Vagina (tissue), 2 donors: ENCODE measurements around the gene MTHFD1. TPM values are rescaled to one million over a fixed set of nuclear protein-coding genes. Genes with fewer than 3 reads are reported as not detected.
A peak's percentile ranks its signal among the peaks of the same experiment; 100 is the strongest.

Experiments
- DNase-seq, 2 donors: peaks; one replicate each; pipeline ENCODE4 v3.0.0-alpha.2; 2017; ENCODE audit errors: extremely low spot score in 2 of 2
- H3K27ac ChIP-seq: fragments of 200-600 bp; sonication (generic); one replicate; pipeline ENCODE4 v1.5.1; 2019
- H3K27me3 ChIP-seq: fragments of 200-600 bp; sonication (generic); one replicate; pipeline ENCODE4 v1.5.1; 2019
- H3K36me3 ChIP-seq, 2 donors: fragments of 200-600 bp; sonication (generic); one replicate each; pipeline ENCODE4 v1.5.1; 2017 to 2019
- H3K4me1 ChIP-seq: fragments of 200-600 bp; sonication (generic); one replicate; pipeline ENCODE4 v1.5.1; 2019
- H3K4me3 ChIP-seq, 2 donors: fragments of 200-600 bp; sonication (generic); 1 replicate in 1 of 2; 2 replicates in 1 of 2; pipeline ENCODE4 v1.5.1; 2016 to 2019
- H3K9me3 ChIP-seq: fragments of 200-600 bp; sonication (generic); one replicate; pipeline ENCODE4 v1.5.1; 2019
- CTCF ChIP-seq, 3 experiments: fragments of 450-650 bp in 2 of 3; fragments of 200-600 bp in 1 of 3; sonication (generic) in 1 of 3; IDR thresholded peaks; one replicate each; pipeline ENCODE4 v1.5.1; 2017 to 2019; ENCODE audit warnings: antibody characterized with exemption in 3 of 3, mild to moderate bottlenecking in 2 of 3, moderate library complexity in 2 of 3
- POLR2A ChIP-seq, 2 donors: fragments of 450-650 bp; IDR thresholded peaks; one replicate each; pipeline ENCODE4 v1.6.1; 2017; ENCODE audit warnings: antibody characterized with exemption in 2 of 2, mild to moderate bottlenecking in 2 of 2, moderate library complexity in 2 of 2
- POLR2AphosphoS5 ChIP-seq, 2 donors: sonication (generic); formaldehyde crosslinking; IDR thresholded peaks; one replicate each; pipeline ENCODE4 v1.9.0; 2017; ENCODE audit warnings: antibody characterized with exemption in 2 of 2, mild to moderate bottlenecking in 2 of 2, low read depth in 1 of 2; ENCODE audit not compliant: insufficient read depth in 1 of 2
- intact Hi-C: fragments of 100-400 bp; cut with DNase I; formaldehyde crosslinking; loops from one replicate; pipeline ENCODE4 v1.15.1; 2023
- total RNA-seq: library from RNA; depleted of rRNA; stranded (reverse); fragments of >200 nt; gene quantifications from one replicate; pipeline ENCODE4 v1.2.3, GENCODE V29; 2016

The MTHFD1 gene
- total RNA-seq, 1 donor from 2014 or later, result 40.3 TPM

- Histone ChIP-seq H3K36me3 (peaks cover 0 to 9% of the 10 kb centered on the region in 2 donors), H3K27ac (peak overlapping the region; percentile 6), H3K27me3 (no peaks in the 10 kb centered on the region), H3K4me3 (no peak overlapping the region), H3K9me3 (no peaks in the 10 kb centered on the region), H3K4me1 (no peaks in the 10 kb centered on the region)
- TF ChIP-seq CTCF (IDR thresholded peaks at IDR 0.05) (no peak), POLR2AphosphoS5 (IDR thresholded peaks at IDR 0.05; ENCODE audit: insufficient read depth in 1 of 2, low read depth in 1 of 2) (no peak), POLR2A (IDR thresholded peaks at IDR 0.05) (no peak)
- DNase-seq, result peak in 1 of 2 donors; percentile 47
- intact Hi-C loops, result no loop called here
Observed at GRCh38 chr14:64444984-64445845, 57.1 kb downstream of the MTHFD1 start.

GRCh38 chr14:64447876-64448670 is 59.9 kb downstream of the MTHFD1 start:
- TF ChIP-seq POLR2AphosphoS5 (IDR thresholded peaks at IDR 0.05; ENCODE audit: insufficient read depth in 1 of 2, low read depth in 1 of 2) (no peak), POLR2A (IDR thresholded peaks at IDR 0.05) (no peak), CTCF (IDR thresholded peaks at IDR 0.05) (no peak)
- Histone ChIP-seq H3K27ac (no peak overlapping the region), H3K9me3 (no peaks in the 10 kb centered on the region), H3K27me3 (no peaks in the 10 kb centered on the region), H3K36me3 (peaks cover 0 to 6% of the 10 kb centered on the region in 2 donors), H3K4me3 (no peak overlapping the region), H3K4me1 (no peaks in the 10 kb centered on the region)
- no peak for DNase-seq
- intact Hi-C loops, result no loop called here

GRCh38 chr14:64450255-64450654 is 62.1 kb downstream of the MTHFD1 start:
- H3K27ac ChIP-seq, result no peak overlapping the region
- no peak for DNase-seq
- H3K9me3 ChIP-seq, result no peaks in the 10 kb centered on the region
- no peak overlapping the region for H3K4me3 ChIP-seq
- no peaks in the 10 kb centered on the region for H3K4me1 ChIP-seq
- no peaks in the 10 kb centered on the region for H3K27me3 ChIP-seq
- H3K36me3 ChIP-seq, result peaks cover 0 to 25% of the 10 kb centered on the region in 2 donors
- intact Hi-C loops, result no loop called here
- TF ChIP-seq POLR2AphosphoS5 (IDR thresholded peaks at IDR 0.05; ENCODE audit: insufficient read depth in 1 of 2, low read depth in 1 of 2), result no peak
- TF ChIP-seq CTCF (IDR thresholded peaks at IDR 0.05), result no peak
- TF ChIP-seq POLR2A (IDR thresholded peaks at IDR 0.05), result no peak

GRCh38 chr14:64454671-64455070 is 66.5 kb downstream of the MTHFD1 start:
- no peak overlapping the region for H3K27ac ChIP-seq
- H3K9me3 ChIP-seq, result no peaks in the 10 kb centered on the region
- TF ChIP-seq POLR2A (IDR thresholded peaks at IDR 0.05) (no peak), CTCF (IDR thresholded peaks at IDR 0.05) (no peak), POLR2AphosphoS5 (IDR thresholded peaks at IDR 0.05; ENCODE audit: insufficient read depth in 1 of 2, low read depth in 1 of 2) (no peak)
- H3K4me3 ChIP-seq, result no peak overlapping the region
- no peaks in the 10 kb centered on the region for H3K4me1 ChIP-seq
- no peak for DNase-seq
- intact Hi-C loops, result no loop called here
- peaks cover 0 to 28% of the 10 kb centered on the region in 2 donors for H3K36me3 ChIP-seq
- H3K27me3 ChIP-seq, result no peaks in the 10 kb centered on the region
